ENCODE measurements around the gene SLITRK6. TPM values are rescaled to one million over a fixed set of nuclear protein-coding genes. Genes with fewer than 3 reads are reported as not detected.
"Not testable (repeated sequence)": the region's sequence is repeated elsewhere in the genome, so short reads cannot be mapped to it uniquely, and the experiment has no call there.

SLITRK6 gene
- total RNA-seq, 4 donors from 2014 or later, result 0.09 to 0.47 TPM; not detected in 2

DNA sequence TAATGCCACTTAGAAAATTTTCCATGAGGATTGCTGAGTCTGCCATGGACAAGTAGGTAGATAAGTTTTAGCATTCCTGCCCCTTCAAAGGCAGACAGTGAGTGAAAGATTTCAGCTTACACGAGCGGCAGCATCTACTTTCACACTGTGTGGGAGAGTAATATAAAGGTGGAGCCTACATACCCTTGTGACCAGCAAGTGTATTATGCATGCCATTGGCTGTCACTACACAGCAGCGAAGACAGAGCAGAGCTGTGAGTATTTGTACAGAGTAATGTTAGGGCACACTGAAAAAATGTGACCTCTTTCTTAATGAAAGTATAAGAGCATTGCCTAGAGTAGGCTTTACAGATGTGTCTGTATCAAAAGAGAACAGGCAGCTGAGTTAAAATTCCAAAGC is 14.0 kb downstream of the SLITRK6 start:
- ATAC-seq (ENCODE audit: low FRiP score), result no peak
- no peak for DNase-seq (ENCODE audit: low spot score)
- TF ChIP-seq CTCF (IDR thresholded peaks at IDR 0.05), result no peak

DNA sequence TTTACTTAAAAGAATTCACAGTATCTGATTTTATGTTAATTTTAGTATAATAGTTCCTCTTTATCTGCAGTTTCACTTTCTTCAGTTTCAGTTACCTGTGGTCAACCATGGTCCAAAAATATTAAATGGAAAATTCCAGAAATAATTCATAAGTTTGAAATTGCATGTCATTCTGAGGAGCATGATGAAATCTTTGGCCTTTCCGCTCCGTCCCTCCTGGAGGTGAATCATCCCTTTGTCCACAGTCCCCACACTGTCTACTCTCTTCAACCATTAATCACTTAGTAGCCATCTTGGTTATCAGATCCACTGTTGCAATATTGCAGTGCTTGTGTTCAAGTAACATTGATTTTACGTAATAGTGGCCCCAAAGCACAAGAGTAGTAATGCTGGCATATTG is 26.9 kb downstream of the SLITRK6 start:
- no peak for DNase-seq (ENCODE audit: low spot score)
- no peak for TF ChIP-seq CTCF (IDR thresholded peaks at IDR 0.05)
- no peak for ATAC-seq (ENCODE audit: low FRiP score)

- TF ChIP-seq CTCF (IDR thresholded peaks at IDR 0.05), result no peak
- DNase-seq (ENCODE audit: low spot score), result no peak
- no peak for ATAC-seq (ENCODE audit: low FRiP score)
These were observed 27.4 kb downstream of the SLITRK6 start for GRCh38 chr13:85771856-85772255.

GRCh38 chr13:85768946-85769345 is 30.3 kb downstream of the SLITRK6 start:
- TF ChIP-seq CTCF (IDR thresholded peaks at IDR 0.05), result no peak
- DNase-seq (ENCODE audit: low spot score) (no peak), ATAC-seq (ENCODE audit: low FRiP score) (no peak)

DNA sequence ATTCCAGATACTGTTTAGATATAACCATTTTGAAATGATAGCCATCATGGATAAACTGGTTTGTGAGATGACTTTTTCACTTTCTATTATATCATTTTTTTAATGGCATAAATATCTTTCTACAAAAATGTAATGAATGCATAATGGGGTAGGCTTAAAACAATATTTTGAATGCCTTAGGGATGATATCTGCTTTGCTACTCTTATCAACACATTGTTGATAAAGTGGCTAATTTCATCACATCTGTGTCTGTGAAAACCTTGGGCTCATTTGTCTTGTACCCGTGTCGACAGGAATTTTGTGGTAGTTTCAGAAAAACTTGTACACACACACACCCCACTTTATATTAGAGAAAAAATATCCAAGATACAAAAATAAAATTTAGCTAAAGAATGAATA is 44.1 kb downstream of the SLITRK6 start:
- TF ChIP-seq CTCF (IDR thresholded peaks at IDR 0.05), result no peak
- no peak for ATAC-seq (ENCODE audit: low FRiP score)
- DNase-seq (ENCODE audit: low spot score), result no peak

DNA sequence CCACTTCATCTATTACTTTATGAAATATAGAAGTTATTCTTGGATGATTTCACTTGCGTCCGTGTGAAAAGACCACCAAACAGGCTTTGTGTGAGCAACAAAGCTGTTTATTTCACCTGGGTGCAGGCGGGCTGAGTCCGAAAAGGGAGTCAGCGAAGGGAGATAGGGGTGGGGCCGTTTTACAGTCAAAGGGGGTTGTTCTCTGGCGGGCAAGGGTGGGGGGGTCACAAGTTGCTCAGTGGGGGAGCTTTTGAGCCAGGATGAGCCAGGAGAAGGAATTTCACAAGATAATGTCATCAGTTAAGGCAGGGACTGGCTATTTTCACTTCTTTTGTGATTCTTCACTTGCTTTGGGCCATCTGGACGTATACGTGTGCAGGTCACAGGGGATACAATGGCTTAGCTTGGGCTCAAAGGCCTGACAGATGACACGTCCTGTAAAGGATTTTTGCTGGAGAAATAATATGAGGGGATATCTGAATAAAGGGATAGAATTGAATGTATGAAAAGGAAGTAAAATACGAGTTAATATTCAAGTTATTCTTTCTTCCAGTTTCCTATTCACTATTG is 55.9 kb downstream of the SLITRK6 start:
- not testable (repeated sequence) for DNase-seq (ENCODE audit: low spot score)

More for the DNA sequence above, 55.9 kb downstream of the SLITRK6 start:
- ATAC-seq (ENCODE audit: low FRiP score), result not testable (repeated sequence)
